ENCODE results near the gene SRRD. TPM values are rescaled to one million over a fixed set of nuclear protein-coding genes. Genes with fewer than 3 reads are reported as not detected.

SRRD gene
- total RNA-seq, 1 experiment from 2014 or later: 25.6 TPM

GRCh38 chr22:26460202-26460601 lies 23.5 kb upstream of the SRRD start:
- Mint-ChIP-seq H3K4me1 (ENCODE audit: low read depth, unreplicated experiment) (no peaks in the 10 kb centered on the region), H3K27me3 (ENCODE audit: unreplicated experiment) (no peaks in the 10 kb centered on the region), H3K9me3 (ENCODE audit: low read depth, unreplicated experiment) (no peaks in the 10 kb centered on the region), H3K27ac (ENCODE audit: unreplicated experiment) (no peak overlapping the region), H3K4me3 (ENCODE audit: low read depth, unreplicated experiment) (no peak overlapping the region), H3K36me3 (ENCODE audit: insufficient read depth, unreplicated experiment) (peaks cover 28% of the 10 kb centered on the region)
- intact Hi-C loops (cut with micrococcal nuclease; ENCODE audit: unreplicated experiment): loop anchor here (10.0 kb wide), 1 partner anchor 95 kb away; no protein-coding TSS in a partner anchor
- TF ChIP-seq, protein P1, sequence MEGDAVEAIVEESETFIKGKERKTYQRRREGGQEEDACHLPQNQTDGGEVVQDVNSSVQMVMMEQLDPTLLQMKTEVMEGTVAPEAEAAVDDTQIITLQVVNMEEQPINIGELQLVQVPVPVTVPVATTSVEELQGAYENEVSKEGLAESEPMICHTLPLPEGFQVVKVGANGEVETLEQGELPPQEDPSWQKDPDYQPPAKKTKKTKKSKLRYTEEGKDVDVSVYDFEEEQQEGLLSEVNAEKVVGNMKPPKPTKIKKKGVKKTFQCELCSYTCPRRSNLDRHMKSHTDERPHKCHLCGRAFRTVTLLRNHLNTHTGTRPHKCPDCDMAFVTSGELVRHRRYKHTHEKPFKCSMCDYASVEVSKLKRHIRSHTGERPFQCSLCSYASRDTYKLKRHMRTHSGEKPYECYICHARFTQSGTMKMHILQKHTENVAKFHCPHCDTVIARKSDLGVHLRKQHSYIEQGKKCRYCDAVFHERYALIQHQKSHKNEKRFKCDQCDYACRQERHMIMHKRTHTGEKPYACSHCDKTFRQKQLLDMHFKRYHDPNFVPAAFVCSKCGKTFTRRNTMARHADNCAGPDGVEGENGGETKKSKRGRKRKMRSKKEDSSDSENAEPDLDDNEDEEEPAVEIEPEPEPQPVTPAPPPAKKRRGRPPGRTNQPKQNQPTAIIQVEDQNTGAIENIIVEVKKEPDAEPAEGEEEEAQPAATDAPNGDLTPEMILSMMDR (IDR thresholded peaks at IDR 0.05; ENCODE audit: unreplicated experiment): no peak
- DNase-seq: no peak
- BruUV-seq (replicated peaks): no TSS peak
- CTCF ChIA-PET: interaction anchor here (0.6 kb wide), 1 partner anchor 96 kb away, joined by 9 read pairs; no protein-coding TSS in a partner anchor

GRCh38 chr22:26461188-26461810 lies 22.4 kb upstream of the SRRD start:
- no TSS peak for BruUV-seq (replicated peaks)
- no peaks in the 10 kb centered on the region for H3K9me3 Mint-ChIP-seq (ENCODE audit: low read depth, unreplicated experiment)
- TF ChIP-seq, protein P1 (IDR thresholded peaks at IDR 0.05; ENCODE audit: unreplicated experiment): peak; percentile 79
- intact Hi-C loops (cut with micrococcal nuclease; ENCODE audit: unreplicated experiment): loop anchor here (1.0 to 10.0 kb wide), 2 partner anchors 63 to 96 kb away; no protein-coding TSS in a partner anchor
- H3K4me3 Mint-ChIP-seq (ENCODE audit: low read depth, unreplicated experiment): no peak overlapping the region
- H3K4me1 Mint-ChIP-seq (ENCODE audit: low read depth, unreplicated experiment): no peaks in the 10 kb centered on the region
- peak; percentile 71 for DNase-seq
- no peak overlapping the region for H3K27ac Mint-ChIP-seq (ENCODE audit: unreplicated experiment)
- no peaks in the 10 kb centered on the region for H3K27me3 Mint-ChIP-seq (ENCODE audit: unreplicated experiment)
- H3K36me3 Mint-ChIP-seq (ENCODE audit: insufficient read depth, unreplicated experiment): peaks cover 29% of the 10 kb centered on the region
- CTCF ChIA-PET: interaction anchor here (0.7 to 2.6 kb wide), 4 partner anchors 10 to 889 kb away, joined by 4 to 11 read pairs (median 8); no protein-coding TSS in a partner anchor

DNA sequence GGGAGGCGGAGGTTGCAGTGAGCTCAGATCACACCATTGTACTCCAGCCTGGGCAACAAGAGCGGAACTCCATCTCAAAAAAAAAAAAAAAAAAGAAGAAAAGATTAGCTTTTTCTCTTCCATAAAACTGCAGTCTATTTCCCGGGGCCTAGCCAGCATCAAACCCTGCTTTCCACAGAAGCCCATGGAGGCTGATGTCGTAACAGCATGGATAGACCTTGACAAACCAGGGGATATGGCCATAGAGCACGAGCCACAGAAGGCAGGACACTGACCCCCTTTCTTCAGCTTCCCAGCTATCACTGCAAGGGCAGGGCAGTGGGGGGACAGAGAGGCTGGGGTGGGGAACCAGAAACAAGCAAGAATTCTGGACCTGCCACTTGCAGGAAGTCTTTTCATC lies 21.6 kb upstream of the SRRD start:
- no peak overlapping the region for H3K4me3 Mint-ChIP-seq (ENCODE audit: low read depth, unreplicated experiment)
- no peak overlapping the region for H3K27ac Mint-ChIP-seq (ENCODE audit: unreplicated experiment)
- intact Hi-C loops (cut with micrococcal nuclease; ENCODE audit: unreplicated experiment): loop anchor here (10.0 kb wide), 1 partner anchor 97 kb away; no protein-coding TSS in a partner anchor
- H3K36me3 Mint-ChIP-seq (ENCODE audit: insufficient read depth, unreplicated experiment): peaks cover 37% of the 10 kb centered on the region
- BruUV-seq (replicated peaks): no TSS peak
- TF ChIP-seq, protein P1 (IDR thresholded peaks at IDR 0.05; ENCODE audit: unreplicated experiment): no peak
- CTCF ChIA-PET: interaction anchor here (0.7 to 2.6 kb wide), 4 partner anchors 9 to 889 kb away, joined by 4 to 11 read pairs (median 8); no protein-coding TSS in a partner anchor
- H3K27me3 Mint-ChIP-seq (ENCODE audit: unreplicated experiment): no peaks in the 10 kb centered on the region
- no peak for DNase-seq
- H3K4me1 Mint-ChIP-seq (ENCODE audit: low read depth, unreplicated experiment): no peaks in the 10 kb centered on the region
- no peaks in the 10 kb centered on the region for H3K9me3 Mint-ChIP-seq (ENCODE audit: low read depth, unreplicated experiment)

GRCh38 chr22:26462641-26463040 lies 21.0 kb upstream of the SRRD start:
- no peak overlapping the region for H3K4me3 Mint-ChIP-seq (ENCODE audit: low read depth, unreplicated experiment)
- peaks cover 38% of the 10 kb centered on the region for H3K36me3 Mint-ChIP-seq (ENCODE audit: insufficient read depth, unreplicated experiment)
- no peak for DNase-seq
- CTCF ChIA-PET: interaction anchor here (1.2 to 2.6 kb wide), 3 partner anchors 9 to 98 kb away, joined by 3 to 11 read pairs (median 9); no protein-coding TSS in a partner anchor
- intact Hi-C loops (cut with micrococcal nuclease; ENCODE audit: unreplicated experiment): loop anchor here (10.0 kb wide), 1 partner anchor 98 kb away; no protein-coding TSS in a partner anchor
- H3K9me3 Mint-ChIP-seq (ENCODE audit: low read depth, unreplicated experiment): no peaks in the 10 kb centered on the region
- TF ChIP-seq, protein P1 (IDR thresholded peaks at IDR 0.05; ENCODE audit: unreplicated experiment): no peak
- H3K4me1 Mint-ChIP-seq (ENCODE audit: low read depth, unreplicated experiment): no peaks in the 10 kb centered on the region
- no peaks in the 10 kb centered on the region for H3K27me3 Mint-ChIP-seq (ENCODE audit: unreplicated experiment)
- H3K27ac Mint-ChIP-seq (ENCODE audit: unreplicated experiment): no peak overlapping the region
- BruUV-seq (replicated peaks): no TSS peak
